Endothelial cell of umbilical vein (primary cell): Measurements from ENCODE around the gene SSRP1. TPM values are rescaled to one million over a fixed set of nuclear protein-coding genes. Genes with fewer than 3 reads are reported as not detected.

ENCODE experiments used
- BruUV-seq: library from RNA; stranded (reverse); fragments of 400-500 nt; replicated peaks from 2 replicates; lab custom pipeline; 2021; lab: Mats Ljungman, UMichigan
- CTCF ChIA-PET: fragments of 300-600, 350-600 bp; sonication (Branson Sonifier 250); formaldehyde crosslinking; loops from one replicate; lab custom pipeline; 2021; ENCODE audit warnings: antibody characterized with exemption, inconsistent platforms; lab: Charles Lee
- POLR2A ChIA-PET: fragments of 300-600, 350-600 bp; sonication (Branson Sonifier 250); formaldehyde crosslinking; loops from one replicate; lab custom pipeline; 2021; ENCODE audit warnings: antibody characterized with exemption, inconsistent platforms; lab: Charles Lee
- DNase-seq: peaks from one replicate; pipeline ENCODE4 v3.0.0-alpha.2; 2011; ENCODE audit warnings: low read depth, low spot score
- FAIRE-seq: peaks from 2 replicates; lab custom pipeline; 2011; peaks lifted over from hg19 to GRCh38; lab: Jason Lieb, UNC
- H2AFZ ChIP-seq: 2 replicates; pipeline ENCODE4 v1.6.0; 2012; ENCODE audit warnings: low read depth, low read length, control low read depth, inconsistent platforms
- H3K27ac ChIP-seq: 2 replicates; pipeline ENCODE4 v1.5.1; 2011; ENCODE audit warnings: low read depth, mild to moderate bottlenecking, control low read depth, low read length, moderate library complexity; ENCODE audit not compliant: insufficient read depth
- H3K27me3 ChIP-seq, 2 experiments: 2 replicates each; pipeline versions ENCODE4 v1.6.0 to v1.6.1; 2011; ENCODE audit warnings: low read length in 2 of 2, mixed read lengths in 1 of 2; ENCODE audit not compliant: control insufficient read depth in 2 of 2, insufficient read depth in 2 of 2
- H3K36me3 ChIP-seq, 2 experiments: 2 replicates in 1 of 2; 3 replicates in 1 of 2; pipeline ENCODE4 v1.5.1; 2011; ENCODE audit warnings: low read length in 2 of 2, mild to moderate bottlenecking in 1 of 2, moderate library complexity in 1 of 2; ENCODE audit not compliant: control insufficient read depth in 2 of 2, insufficient read depth in 2 of 2; ENCODE audit errors: extremely low read depth in 1 of 2
- H3K4me1 ChIP-seq: 3 replicates; pipeline ENCODE4 v1.5.1; 2011; ENCODE audit warnings: mild to moderate bottlenecking, low read length; ENCODE audit not compliant: control insufficient read depth, insufficient read depth; ENCODE audit errors: extremely low read depth
- H3K4me2 ChIP-seq: 2 replicates; pipeline ENCODE4 v1.6.1; 2011; ENCODE audit warnings: low read length, control low read depth, mixed read lengths; ENCODE audit not compliant: insufficient read depth
- H3K4me3 ChIP-seq, 3 experiments: fragments of 200-600 bp in 1 of 3; sonication (generic), shearing (Covaris generic) in 1 of 3; replicated peaks in 1 of 3; 2 replicates each; pipeline ENCODE4 v1.5.1; 2011 to 2016; ENCODE audit warnings: control low read depth in 3 of 3, low read length in 3 of 3, mild to moderate bottlenecking in 2 of 3, inconsistent platforms in 1 of 3, low read depth in 1 of 3, moderate library complexity in 1 of 3; ENCODE audit not compliant: insufficient read depth in 1 of 3
- H3K79me2 ChIP-seq: 2 replicates; pipeline ENCODE4 v1.6.0; 2012; ENCODE audit warnings: low read length, inconsistent platforms; ENCODE audit not compliant: control insufficient read depth, insufficient read depth
- H3K9ac ChIP-seq: replicated peaks from 2 replicates; pipeline ENCODE3; 2011; ENCODE audit warnings: low read length, control low read depth; ENCODE audit not compliant: insufficient read depth; ENCODE audit errors: extremely low read depth
- H3K9me1 ChIP-seq: replicated peaks from 3 replicates; pipeline ENCODE4 v1.6.0; 2011; ENCODE audit warnings: mild to moderate bottlenecking, low read length; ENCODE audit not compliant: control insufficient read depth, insufficient read depth; ENCODE audit errors: extremely low read depth
- H3K9me3 ChIP-seq: replicated peaks from 2 replicates; pipeline ENCODE4 v1.5.1; 2012; ENCODE audit warnings: low read length, inconsistent platforms; ENCODE audit not compliant: control insufficient read depth, insufficient read depth
- H4K20me1 ChIP-seq: replicated peaks from 2 replicates; pipeline ENCODE3; 2011; ENCODE audit warnings: mild to moderate bottlenecking, low read length; ENCODE audit not compliant: control insufficient read depth, insufficient read depth; ENCODE audit errors: extremely low read depth
- EZH2 ChIP-seq: IDR thresholded peaks from 2 replicates; pipeline ENCODE4 v1.6.1; 2012; ENCODE audit warnings: borderline replicate concordance, low read depth, mild to moderate bottlenecking, moderate library complexity, low read length, inconsistent platforms; ENCODE audit not compliant: severe bottlenecking
- FOS ChIP-seq: IDR thresholded peaks from 2 replicates; pipeline ENCODE4 v1.6.1; 2011; ENCODE audit warnings: mild to moderate bottlenecking, low read length, moderate library complexity, borderline replicate concordance; ENCODE audit not compliant: insufficient read depth
- GATA2 ChIP-seq: IDR thresholded peaks from 2 replicates; pipeline ENCODE4 v1.7.0; 2011; ENCODE audit warnings: low read depth, mild to moderate bottlenecking, moderate library complexity, mixed read lengths, low read length; ENCODE audit not compliant: insufficient read length, insufficient read depth
- JUN ChIP-seq: IDR thresholded peaks from 2 replicates; pipeline ENCODE4 v1.6.1; 2011; ENCODE audit warnings: borderline replicate concordance, low read depth; ENCODE audit not compliant: insufficient read length, insufficient read depth
- MYC ChIP-seq: IDR thresholded peaks from one replicate; pipeline ENCODE4 v1.6.1; 2011; ENCODE audit warnings: mild to moderate bottlenecking, low read depth, low read length
- POLR2A ChIP-seq: IDR thresholded peaks from 2 replicates; pipeline ENCODE4 v1.6.1; 2012; ENCODE audit warnings: low read depth, mild to moderate bottlenecking, control low read depth, low read length
- POLR2AphosphoS5 ChIP-seq: IDR thresholded peaks from 2 replicates; pipeline ENCODE4 v1.6.1; 2012; ENCODE audit warnings: low read depth, mild to moderate bottlenecking, control low read depth, low read length, moderate library complexity; ENCODE audit not compliant: insufficient read depth
- dilution Hi-C: fragments of 300-500 bp; cut with MboI; formaldehyde crosslinking; loops from one replicate; pipeline ENCODE4 v1.15.0; 2019; ENCODE audit warnings: low sequenced_read_pairs; ENCODE audit not compliant: extremely low pct_ligation_motif_present
- intact Hi-C: fragments of 100-400 bp; cut with micrococcal nuclease; formaldehyde crosslinking; loops from one replicate; pipeline ENCODE4 v1.10.0; 2022
- polyA plus RNA-seq, 4 experiments: library from polyadenylated mRNA; depleted of rRNA in 3 of 4; stranded (reverse) in 3 of 4; unstranded in 1 of 4; fragments of >200 nt; gene quantifications; 2 replicates each; pipeline versions ENCODE4 v1.2.1 to v1.2.3, GENCODE V29; 2011 to 2012; ENCODE audit warnings: missing spikeins in 1 of 4
- total RNA-seq: library from RNA; stranded (reverse); gene quantifications from 2 replicates; pipeline ENCODE4 v1.2.3, GENCODE V29; 2021
- TF ChIP-seq, protein P1 (sequence below), 2 donors: IDR thresholded peaks; 1 replicate in 1 of 2; 2 replicates in 1 of 2; pipeline ENCODE4 v1.5.1; 2011; ENCODE audit warnings: low read length in 2 of 2, mild to moderate bottlenecking in 2 of 2, moderate library complexity in 2 of 2, control low read depth in 1 of 2, inconsistent platforms in 1 of 2, low read depth in 1 of 2; ENCODE audit not compliant: insufficient read depth in 1 of 2; ENCODE audit errors: extremely low read depth in 1 of 2
- TF ChIP-seq, protein P2 (sequence below): IDR thresholded peaks from 2 replicates; pipeline ENCODE4 v1.6.1; 2011; ENCODE audit not compliant: insufficient read depth, insufficient read length

Gene SSRP1
- total and polyA plus RNA-seq, 2 donors (not counting 3 experiments of a cell fraction or from before 2014, with no cell fraction given), result 130 to 146 TPM

DNA sequence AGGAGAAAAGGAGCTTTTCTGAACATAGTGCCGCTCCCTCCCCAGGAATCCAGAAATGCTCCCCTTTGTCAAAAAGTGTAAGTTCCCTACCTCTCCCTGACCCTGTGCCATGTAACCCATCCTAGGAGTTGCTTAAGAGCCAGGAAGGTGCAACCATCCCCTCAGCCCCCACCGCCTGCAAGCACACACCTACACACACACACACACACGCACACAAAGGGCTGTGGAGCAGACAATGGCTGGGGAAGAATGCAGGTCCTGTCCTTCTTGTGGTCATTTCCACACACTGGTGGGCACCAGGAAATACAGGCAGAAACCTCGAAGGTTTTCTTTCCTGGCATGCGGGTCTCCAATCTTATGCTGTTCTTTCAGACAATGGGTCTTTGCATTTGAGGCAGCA is 3.6 kb upstream of the SSRP1 start:
- no peak for DNase-seq
- H3K79me2 ChIP-seq, result peaks cover 11% of the 10 kb centered on the region
- no peaks in the 10 kb centered on the region for H4K20me1 ChIP-seq
- H3K4me3 ChIP-seq, result no peak overlapping the region
- TF ChIP-seq JUN, result no peak
- no peak for TF ChIP-seq POLR2AphosphoS5
- no peak for TF ChIP-seq GATA2
- TF ChIP-seq, protein P1, sequence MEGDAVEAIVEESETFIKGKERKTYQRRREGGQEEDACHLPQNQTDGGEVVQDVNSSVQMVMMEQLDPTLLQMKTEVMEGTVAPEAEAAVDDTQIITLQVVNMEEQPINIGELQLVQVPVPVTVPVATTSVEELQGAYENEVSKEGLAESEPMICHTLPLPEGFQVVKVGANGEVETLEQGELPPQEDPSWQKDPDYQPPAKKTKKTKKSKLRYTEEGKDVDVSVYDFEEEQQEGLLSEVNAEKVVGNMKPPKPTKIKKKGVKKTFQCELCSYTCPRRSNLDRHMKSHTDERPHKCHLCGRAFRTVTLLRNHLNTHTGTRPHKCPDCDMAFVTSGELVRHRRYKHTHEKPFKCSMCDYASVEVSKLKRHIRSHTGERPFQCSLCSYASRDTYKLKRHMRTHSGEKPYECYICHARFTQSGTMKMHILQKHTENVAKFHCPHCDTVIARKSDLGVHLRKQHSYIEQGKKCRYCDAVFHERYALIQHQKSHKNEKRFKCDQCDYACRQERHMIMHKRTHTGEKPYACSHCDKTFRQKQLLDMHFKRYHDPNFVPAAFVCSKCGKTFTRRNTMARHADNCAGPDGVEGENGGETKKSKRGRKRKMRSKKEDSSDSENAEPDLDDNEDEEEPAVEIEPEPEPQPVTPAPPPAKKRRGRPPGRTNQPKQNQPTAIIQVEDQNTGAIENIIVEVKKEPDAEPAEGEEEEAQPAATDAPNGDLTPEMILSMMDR (IDR thresholded peaks at IDR 0.05; ENCODE audit: extremely low read depth in 1 of 2, insufficient read depth in 1 of 2, low read depth in 1 of 2, low read length in 2 of 2), result no peak
- TF ChIP-seq, protein P2, sequence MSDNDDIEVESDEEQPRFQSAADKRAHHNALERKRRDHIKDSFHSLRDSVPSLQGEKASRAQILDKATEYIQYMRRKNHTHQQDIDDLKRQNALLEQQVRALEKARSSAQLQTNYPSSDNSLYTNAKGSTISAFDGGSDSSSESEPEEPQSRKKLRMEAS, result no peak
- no peak for TF ChIP-seq POLR2A
- TF ChIP-seq EZH2, result no peak
- no peak for TF ChIP-seq MYC
- TF ChIP-seq FOS, result no peak
- no peaks in the 10 kb centered on the region for H3K9me3 ChIP-seq
- no peak overlapping the region for H3K9ac ChIP-seq
- dilution Hi-C loops, result no loop called here
- no peak overlapping the region for H3K27ac ChIP-seq
- H3K36me3 ChIP-seq, result no peaks in the 10 kb centered on the region
- POLR2A ChIA-PET, result no interaction called here
- H3K4me1 ChIP-seq, result peaks cover 14% of the 10 kb centered on the region
- H3K9me1 ChIP-seq, result no peaks in the 10 kb centered on the region
- BruUV-seq, result no TSS peak
- H2AFZ ChIP-seq, result no peak overlapping the region
- intact Hi-C loops, result loop anchor here (5.0 kb wide), 1 partner anchor 328 kb away; the partner anchor contains the start of gene ZDHHC5
- FAIRE-seq, result no peak
- CTCF ChIA-PET, result interaction anchor here (1.2 to 1.6 kb wide), 3 partner anchors 90 to 208 kb away, joined by 3 to 12 read pairs (median 6); no protein-coding TSS in a partner anchor
- H3K27me3 ChIP-seq, result peaks cover 4 to 9% of the 10 kb centered on the region in 2 experiments
- no peak overlapping the region for H3K4me2 ChIP-seq
